Activated T-cell treated with anti-CD3 and anti-CD28 coated beads, Interleukin-2, amount 50 U/mL, for 72 hours (primary cell): Measurements from ENCODE around the gene RMP24.

Experiments used
- ATAC-seq, 2 donors: fragments of 150-1000 bp; cut with Tn5 transposase; replicated peaks in 1 of 2; 2 replicates each; pipeline ENCODE4 v1.10.0; 2021; ENCODE audit warnings: moderate library complexity in 2 of 2, mild to moderate bottlenecking in 1 of 2
- DNase-seq, 2 donors: peaks; one replicate each; pipeline ENCODE4 v3.0.0; 2021 to 2022; ENCODE audit warnings: mixed read lengths in 1 of 2
- H3K27ac Mint-ChIP-seq: one replicate; pipeline ENCODE4 v1.8.0; 2022; ENCODE audit warnings: mild to moderate bottlenecking, moderate library complexity, mixed read lengths
- H3K27me3 Mint-ChIP-seq: one replicate; pipeline ENCODE4 v1.8.0; 2022; ENCODE audit warnings: low read depth, mixed read lengths
- H3K36me3 Mint-ChIP-seq, 2 donors: one replicate each; pipeline ENCODE4 v1.8.0; 2022; ENCODE audit warnings: mixed read lengths in 2 of 2, mild to moderate bottlenecking in 1 of 2; ENCODE audit not compliant: insufficient read depth in 2 of 2
- H3K4me1 Mint-ChIP-seq: one replicate; pipeline ENCODE4 v1.8.0; 2022; ENCODE audit warnings: low read depth, mixed read lengths
- H3K4me3 Mint-ChIP-seq, 2 donors: one replicate each; pipeline ENCODE4 v1.8.0; 2022; ENCODE audit warnings: mild to moderate bottlenecking in 2 of 2, mixed read lengths in 2 of 2, moderate library complexity in 2 of 2
- H3K9me3 Mint-ChIP-seq, 2 donors: one replicate each; pipeline ENCODE4 v1.8.0; 2022; ENCODE audit warnings: mixed read lengths in 2 of 2

Gene RMP24

DNA sequence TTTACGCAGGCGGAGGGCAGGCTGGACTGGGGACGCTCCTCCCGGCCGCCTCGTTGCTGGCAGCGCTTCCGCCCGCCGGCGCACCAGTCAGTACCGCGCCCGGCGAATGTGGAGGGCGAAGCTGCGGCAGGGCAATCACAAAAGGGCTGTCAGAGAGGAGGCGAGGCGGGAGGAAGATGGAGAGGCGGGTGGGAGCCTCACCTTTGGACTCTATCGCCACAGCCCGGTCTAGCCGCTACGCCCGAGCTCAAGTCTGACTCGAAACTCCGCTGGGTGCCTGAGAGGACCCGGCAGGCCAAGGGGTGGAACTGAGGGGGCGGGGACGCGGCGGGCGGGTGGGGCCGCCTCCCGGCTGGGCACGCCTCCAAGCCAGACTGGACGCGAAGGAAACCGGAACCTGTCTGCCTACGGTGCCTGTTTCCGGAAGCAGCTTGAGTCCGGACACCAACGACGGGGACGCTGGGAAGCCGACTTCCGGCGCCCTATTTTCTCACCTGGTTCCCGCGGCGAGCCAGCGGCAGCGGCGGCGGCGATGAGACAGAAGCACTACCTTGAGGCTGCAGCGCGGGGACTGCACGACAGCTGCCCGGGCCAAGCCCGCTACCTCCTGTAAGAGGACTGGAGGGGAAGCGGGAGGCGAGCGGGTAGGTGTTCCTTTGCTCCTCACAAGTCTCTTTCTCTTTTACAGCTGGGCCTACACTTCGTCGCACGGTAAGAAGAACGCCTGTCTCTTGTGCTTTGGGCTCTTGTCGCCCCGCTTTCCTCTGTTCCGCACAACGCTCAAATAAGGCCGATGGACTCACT, at the start of gene RMP24:
Gene RMP24 (plus strand): TSS at position 483 of the 804 bp plus-strand sequence.
- peaks cover 51% of the 10 kb centered on the region for H3K4me1 Mint-ChIP-seq
- H3K27me3 Mint-ChIP-seq = no peaks in the 10 kb centered on the region
- H3K4me3 Mint-ChIP-seq = peak within 1 kb of the TSS; percentile 92 to 100
- H3K9me3 Mint-ChIP-seq = no peaks in the 10 kb centered on the region
- H3K27ac Mint-ChIP-seq = peak within 1 kb of the TSS; percentile 96
- peaks cover 14 to 21% of the 10 kb centered on the region in 2 donors for H3K36me3 Mint-ChIP-seq
- DNase-seq = peak; percentile 93 to 94
- peak; percentile 91 to 93 for ATAC-seq

DNA sequence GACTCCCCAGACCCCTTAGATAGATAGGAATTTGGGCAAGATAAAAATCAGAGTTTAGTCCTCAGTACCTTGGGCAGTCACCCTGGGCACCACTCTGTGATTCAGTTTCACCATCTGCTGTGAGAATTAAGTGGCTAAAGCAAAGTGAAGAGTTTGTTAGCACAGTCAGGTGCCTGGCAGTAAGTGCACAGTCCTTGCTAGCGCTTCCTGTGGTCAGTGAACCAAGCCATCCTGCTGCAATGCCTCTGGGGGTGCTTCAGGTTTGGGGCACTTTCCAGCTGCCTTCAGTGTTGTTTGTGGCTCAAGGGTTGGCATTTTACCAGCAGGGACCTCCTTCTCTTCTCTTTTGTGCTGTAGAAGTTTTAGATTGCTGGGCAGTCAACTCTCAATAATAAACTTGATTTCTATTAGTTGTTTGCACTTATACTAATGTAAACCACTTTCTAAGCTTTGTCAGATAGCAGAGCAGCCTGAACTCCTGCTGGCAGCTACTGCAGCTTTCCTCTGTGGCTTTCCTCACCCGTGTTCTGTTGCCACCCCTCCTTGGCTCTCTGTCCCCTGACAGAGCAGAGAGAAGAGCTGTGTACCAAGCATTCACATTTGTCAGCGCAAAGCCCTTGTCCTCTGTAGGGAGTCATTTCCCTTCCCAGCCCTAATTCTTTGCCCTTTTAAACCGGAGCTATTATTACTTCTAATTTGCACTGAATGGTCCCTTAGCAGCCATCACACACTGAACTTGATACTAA, 48.4 kb upstream of the RMP24 start:
- H3K36me3 Mint-ChIP-seq = no peaks in the 10 kb centered on the region
- H3K27ac Mint-ChIP-seq = no peak overlapping the region
- ATAC-seq = no peak
- H3K9me3 Mint-ChIP-seq = no peaks in the 10 kb centered on the region
- no peak for DNase-seq
- no peaks in the 10 kb centered on the region for H3K4me1 Mint-ChIP-seq
- H3K27me3 Mint-ChIP-seq = peaks cover 21% of the 10 kb centered on the region
- no peak overlapping the region for H3K4me3 Mint-ChIP-seq

DNA sequence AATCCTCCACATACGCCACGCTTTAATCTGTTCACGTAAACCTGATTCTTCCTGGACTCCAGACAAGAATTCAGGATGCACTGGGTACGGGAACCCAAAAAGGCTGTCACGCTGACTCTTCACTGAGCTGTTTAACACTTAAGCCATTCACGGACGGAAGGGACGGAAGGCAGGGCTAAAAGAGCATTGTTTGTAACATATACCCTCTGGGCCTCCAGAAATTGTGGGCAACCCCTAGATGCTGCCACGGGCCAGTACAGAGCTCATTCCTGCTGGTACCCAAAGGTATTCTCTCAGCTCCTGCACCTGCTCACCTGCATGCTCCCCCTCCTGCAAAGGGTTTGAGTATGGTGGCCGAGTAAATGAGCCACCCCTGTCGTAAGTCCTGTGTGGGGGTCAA, 45.6 kb upstream of the RMP24 start:
- DNase-seq = no peak
- Mint-ChIP-seq H3K27me3 (peaks cover 21% of the 10 kb centered on the region), H3K4me1 (no peaks in the 10 kb centered on the region), H3K27ac (no peak overlapping the region), H3K36me3 (peaks cover 0 to 2% of the 10 kb centered on the region in 2 donors), H3K4me3 (no peak overlapping the region), H3K9me3 (peaks cover 1 to 2% of the 10 kb centered on the region in 2 donors)
- no peak for ATAC-seq

GRCh38 chr18:35927430-35927829, 45.0 kb upstream of the RMP24 start:
- peaks cover 1 to 2% of the 10 kb centered on the region in 2 donors for H3K9me3 Mint-ChIP-seq
- no peak for DNase-seq
- no peak overlapping the region for H3K4me3 Mint-ChIP-seq
- ATAC-seq = no peak
- H3K27ac Mint-ChIP-seq = no peak overlapping the region
- no peaks in the 10 kb centered on the region for H3K4me1 Mint-ChIP-seq
- H3K27me3 Mint-ChIP-seq = peaks cover 19% of the 10 kb centered on the region
- peaks cover 0 to 2% of the 10 kb centered on the region in 2 donors for H3K36me3 Mint-ChIP-seq

DNA sequence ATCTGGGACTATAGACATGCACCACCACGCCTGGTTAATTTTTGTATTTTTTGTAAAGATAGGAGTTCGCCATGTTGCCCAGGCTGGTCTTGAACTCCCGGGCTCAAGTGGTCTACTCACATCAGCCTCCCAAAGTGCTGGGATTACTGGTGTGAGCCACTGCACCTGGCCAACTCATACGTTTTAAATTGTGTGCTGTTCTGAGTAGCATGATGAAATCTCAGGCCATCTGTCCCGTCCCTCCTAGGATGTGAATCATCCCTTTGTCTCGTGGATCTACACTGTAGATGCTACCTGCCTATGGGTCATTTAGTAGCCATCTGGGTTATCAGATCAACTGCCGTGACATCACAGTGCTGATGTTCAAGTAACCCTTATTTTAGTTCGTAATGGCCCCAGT, 38.5 kb upstream of the RMP24 start:
- H3K36me3 Mint-ChIP-seq = peaks cover 0 to 2% of the 10 kb centered on the region in 2 donors
- H3K9me3 Mint-ChIP-seq = peaks cover 1 to 2% of the 10 kb centered on the region in 2 donors
- no peak for ATAC-seq
- H3K27me3 Mint-ChIP-seq = no peaks in the 10 kb centered on the region
- H3K4me3 Mint-ChIP-seq = no peak overlapping the region
- no peak overlapping the region for H3K27ac Mint-ChIP-seq
- H3K4me1 Mint-ChIP-seq = peaks cover 4% of the 10 kb centered on the region
- DNase-seq = no peak

- no peaks in the 10 kb centered on the region for H3K27me3 Mint-ChIP-seq
- H3K4me1 Mint-ChIP-seq = peaks cover 4% of the 10 kb centered on the region
- no peak overlapping the region for H3K4me3 Mint-ChIP-seq
- no peak overlapping the region for H3K27ac Mint-ChIP-seq
- DNase-seq (no peak), ATAC-seq (no peak)
- H3K9me3 Mint-ChIP-seq = peaks cover 1 to 2% of the 10 kb centered on the region in 2 donors
- peaks cover 0 to 2% of the 10 kb centered on the region in 2 donors for H3K36me3 Mint-ChIP-seq
Observed at GRCh38 chr18:35934891-35935290, 37.6 kb upstream of the RMP24 start.

GRCh38 chr18:35935805-35936204, 36.7 kb upstream of the RMP24 start:
- Mint-ChIP-seq H3K27me3 (no peaks in the 10 kb centered on the region), H3K4me1 (peaks cover 4% of the 10 kb centered on the region), H3K36me3 (no peaks in the 10 kb centered on the region), H3K4me3 (no peak overlapping the region), H3K27ac (no peak overlapping the region), H3K9me3 (no peaks in the 10 kb centered on the region)
- ATAC-seq (no peak), DNase-seq (no peak)

GRCh38 chr18:35936951-35937350, 35.5 kb upstream of the RMP24 start:
- ATAC-seq (no peak), DNase-seq (no peak)
- H3K36me3 Mint-ChIP-seq = no peaks in the 10 kb centered on the region
- H3K27me3 Mint-ChIP-seq = no peaks in the 10 kb centered on the region
- peaks cover 4% of the 10 kb centered on the region for H3K4me1 Mint-ChIP-seq
- H3K9me3 Mint-ChIP-seq = no peaks in the 10 kb centered on the region
- no peak overlapping the region for H3K4me3 Mint-ChIP-seq
- H3K27ac Mint-ChIP-seq = no peak overlapping the region

DNA sequence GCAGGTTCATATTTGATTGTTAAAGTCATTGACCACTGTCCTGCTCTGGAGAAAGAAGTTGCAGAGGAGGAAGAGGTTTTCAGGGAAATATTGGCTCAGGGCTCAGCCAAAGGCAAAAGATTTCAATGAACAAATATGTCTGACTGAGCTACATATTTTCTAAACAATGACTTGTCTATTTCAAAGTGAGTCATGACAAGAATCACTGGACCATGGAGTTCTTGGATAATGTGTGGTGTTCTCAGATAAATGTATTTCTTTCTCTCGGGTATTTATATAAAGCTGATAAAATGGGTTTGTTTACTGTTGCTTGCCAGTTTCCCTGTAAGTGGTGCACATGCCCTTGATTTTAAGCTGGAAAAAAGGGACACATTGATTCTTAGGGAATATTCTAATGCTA, 34.3 kb upstream of the RMP24 start:
- Mint-ChIP-seq H3K4me3 (no peak overlapping the region), H3K9me3 (no peaks in the 10 kb centered on the region), H3K27ac (no peak overlapping the region), H3K36me3 (no peaks in the 10 kb centered on the region), H3K4me1 (peaks cover 4% of the 10 kb centered on the region), H3K27me3 (no peaks in the 10 kb centered on the region)
- DNase-seq = no peak
- no peak for ATAC-seq

DNA sequence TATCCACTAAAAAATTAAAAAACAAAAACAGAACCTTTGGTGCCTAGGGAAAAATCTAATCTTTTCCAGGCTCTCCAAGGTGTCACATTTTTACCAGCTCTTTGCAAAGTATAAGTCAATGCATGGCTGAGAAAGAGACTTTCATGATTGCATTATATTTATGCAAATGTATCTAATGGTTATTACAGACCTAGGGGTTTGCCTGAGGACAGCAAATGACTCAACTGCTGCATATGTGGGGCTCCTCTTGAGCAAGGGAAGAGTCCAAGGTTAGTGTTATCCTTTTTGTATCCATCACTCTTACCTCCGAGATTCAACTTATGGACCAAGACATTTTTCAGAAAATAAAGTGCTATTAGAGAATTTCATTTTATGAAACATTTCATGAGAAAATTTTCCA, 33.9 kb upstream of the RMP24 start:
- no peaks in the 10 kb centered on the region for H3K9me3 Mint-ChIP-seq
- H3K4me3 Mint-ChIP-seq = no peak overlapping the region
- no peaks in the 10 kb centered on the region for H3K27me3 Mint-ChIP-seq

GRCh38 chr18:35939138-35939537, 33.3 kb upstream of the RMP24 start:
- Mint-ChIP-seq H3K36me3 (no peaks in the 10 kb centered on the region), H3K27ac (no peak overlapping the region), H3K9me3 (no peaks in the 10 kb centered on the region), H3K27me3 (no peaks in the 10 kb centered on the region), H3K4me3 (no peak overlapping the region), H3K4me1 (peaks cover 4% of the 10 kb centered on the region)
- DNase-seq (no peak), ATAC-seq (no peak)

More for the DNA sequence above, 33.9 kb upstream of the RMP24 start:
- no peaks in the 10 kb centered on the region for H3K36me3 Mint-ChIP-seq
- H3K4me1 Mint-ChIP-seq = peaks cover 4% of the 10 kb centered on the region
- H3K27ac Mint-ChIP-seq = no peak overlapping the region
- ATAC-seq (no peak), DNase-seq (no peak)

DNA sequence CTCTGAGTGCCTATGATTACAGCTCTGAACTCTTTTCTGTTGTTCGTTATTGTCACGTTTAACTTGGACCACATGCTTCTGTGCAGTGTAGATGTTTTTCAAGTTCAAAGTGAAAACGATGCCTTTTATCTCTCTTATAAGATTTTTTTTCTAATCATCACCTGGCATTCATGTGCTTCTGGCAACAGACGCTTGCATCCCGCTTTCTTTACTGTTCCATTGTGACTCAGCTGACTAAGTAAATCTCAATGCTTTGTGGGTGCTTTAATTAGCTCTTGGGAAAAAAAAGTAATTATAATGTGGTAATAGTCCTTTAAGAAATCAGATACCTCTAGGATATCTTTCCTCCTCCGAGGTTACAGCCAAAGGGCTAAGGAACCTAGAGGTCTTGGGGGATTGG, 31.2 kb upstream of the RMP24 start:
- H3K4me3 Mint-ChIP-seq = no peak overlapping the region
- H3K36me3 Mint-ChIP-seq = no peaks in the 10 kb centered on the region
- DNase-seq (no peak), ATAC-seq (no peak)
- no peaks in the 10 kb centered on the region for H3K9me3 Mint-ChIP-seq
- H3K4me1 Mint-ChIP-seq = peaks cover 4% of the 10 kb centered on the region
- H3K27ac Mint-ChIP-seq = no peak overlapping the region
- no peaks in the 10 kb centered on the region for H3K27me3 Mint-ChIP-seq

- ATAC-seq (no peak), DNase-seq (no peak)
- H3K27ac Mint-ChIP-seq = no peak overlapping the region
- H3K9me3 Mint-ChIP-seq = no peaks in the 10 kb centered on the region
- no peak overlapping the region for H3K4me3 Mint-ChIP-seq
- H3K36me3 Mint-ChIP-seq = no peaks in the 10 kb centered on the region
- H3K27me3 Mint-ChIP-seq = no peaks in the 10 kb centered on the region
- peaks cover 2% of the 10 kb centered on the region for H3K4me1 Mint-ChIP-seq
Observed at GRCh38 chr18:35942133-35942532, 30.3 kb upstream of the RMP24 start.
